ENCODE data around the gene CA12.

The CA12 gene

DNA sequence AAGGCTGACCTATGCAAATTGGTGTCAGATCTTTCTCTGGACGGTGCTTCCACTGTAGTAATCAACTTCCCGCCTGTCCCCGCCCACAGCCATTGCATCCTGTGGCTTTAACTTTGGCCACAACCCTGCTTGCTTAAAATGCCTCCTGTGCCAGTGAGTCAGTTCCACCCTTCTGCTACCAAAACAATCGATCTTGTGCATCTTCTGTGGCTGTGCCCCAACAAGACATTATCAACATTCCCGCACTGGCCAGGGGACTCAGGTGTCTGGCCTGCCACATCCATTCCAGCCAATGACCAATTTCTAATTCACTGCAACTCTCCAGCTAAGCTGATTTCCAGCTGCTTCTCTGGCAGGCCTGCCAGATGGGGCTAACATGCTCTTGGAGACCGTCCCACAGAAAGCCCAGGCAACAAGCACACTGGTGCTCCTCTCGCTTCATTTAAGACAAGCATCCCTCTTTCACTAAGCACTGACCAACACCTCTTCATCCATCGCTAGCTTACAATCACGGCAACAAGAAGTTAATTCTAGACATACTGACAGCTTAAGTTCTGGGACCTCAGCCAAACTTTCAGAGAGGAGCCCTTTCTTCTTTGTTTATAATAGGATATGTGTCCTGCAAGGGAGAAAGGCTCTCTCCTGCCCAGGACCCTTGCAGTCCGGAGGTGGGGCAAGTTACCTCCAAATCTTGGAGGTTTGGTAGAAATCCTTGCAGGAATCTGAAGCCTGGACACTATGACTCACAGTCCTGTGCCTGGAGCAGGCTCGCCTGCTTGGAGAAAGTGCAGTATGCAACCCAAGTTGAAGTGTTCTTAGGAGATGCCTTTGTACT is 6.7 kb downstream of the CA12 start:
- DNase-seq (ENCODE audit: low spot score): no peak

DNA sequence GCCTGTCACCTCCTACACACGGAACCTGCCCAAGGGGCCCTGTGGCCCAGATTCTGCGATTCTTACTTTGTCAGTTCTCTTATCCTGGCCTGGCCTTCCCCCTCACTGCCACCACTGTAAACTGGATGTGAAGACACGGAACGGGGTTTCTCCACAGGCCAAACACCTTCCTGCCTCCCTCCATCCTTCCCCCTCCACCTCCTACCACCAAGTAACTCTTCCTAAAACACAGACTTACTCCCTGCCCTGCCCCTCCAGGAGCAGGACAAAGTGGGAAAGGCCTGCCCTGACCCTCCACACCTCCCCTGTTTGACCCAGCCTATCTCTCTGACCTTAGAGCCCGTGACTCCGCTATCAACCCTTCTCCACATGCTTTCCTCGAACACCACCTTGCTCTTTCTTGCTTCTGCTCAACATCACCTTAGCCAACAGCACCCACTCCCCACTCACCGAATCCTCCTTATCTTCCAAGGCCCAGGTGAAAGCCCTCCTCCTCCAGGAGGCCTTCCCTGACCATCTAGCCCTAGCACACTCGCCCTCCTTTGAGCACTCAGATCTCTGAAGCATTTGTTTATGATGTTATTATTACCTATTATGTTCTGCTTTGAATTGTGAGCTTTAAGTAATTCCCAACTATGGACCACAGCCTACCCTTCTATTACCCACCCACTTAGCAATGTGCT is 7.6 kb downstream of the CA12 start:
- DNase-seq (ENCODE audit: low spot score): no peak

DNA sequence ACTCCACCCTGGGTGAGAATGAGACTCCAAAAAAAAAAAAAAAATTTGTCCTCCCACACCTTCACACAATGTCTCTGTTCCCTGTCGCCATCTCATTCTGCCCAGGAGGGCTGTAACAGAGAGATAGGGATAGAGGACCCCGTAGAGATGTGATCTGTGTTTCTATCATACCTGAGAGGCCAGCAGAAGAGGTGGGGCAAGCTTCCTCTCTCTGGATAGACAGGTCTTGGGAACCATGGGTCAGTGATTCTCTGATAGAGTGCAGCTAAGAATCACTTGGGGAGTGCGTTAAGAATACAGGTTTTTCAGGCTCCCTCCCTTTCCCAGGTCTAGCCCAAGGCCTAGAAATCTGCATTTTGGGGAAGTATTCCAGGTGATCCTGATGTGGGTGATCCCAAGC is 8.3 kb downstream of the CA12 start:
- DNase-seq (ENCODE audit: low spot score): no peak

DNA sequence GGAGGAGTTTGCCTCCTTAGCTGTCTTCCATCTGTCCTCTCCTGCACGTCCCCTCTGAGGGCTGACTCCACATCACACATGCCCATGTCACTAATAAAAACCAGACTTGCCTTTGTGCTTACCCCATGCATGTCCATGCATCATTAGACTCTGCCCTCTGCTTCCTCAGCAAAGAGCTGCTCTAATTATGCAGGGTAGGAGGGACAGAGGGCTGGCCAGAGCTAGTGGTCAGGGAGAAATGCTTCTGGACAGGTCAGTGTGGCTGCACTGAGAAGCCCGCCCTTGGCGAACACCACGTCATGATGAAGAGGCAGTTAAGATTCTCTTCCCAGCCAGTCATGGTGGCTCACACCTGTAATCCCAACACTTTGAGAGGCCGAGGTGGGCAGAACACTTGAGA is 8.9 kb downstream of the CA12 start:
- DNase-seq (ENCODE audit: low spot score): no peak

DNA sequence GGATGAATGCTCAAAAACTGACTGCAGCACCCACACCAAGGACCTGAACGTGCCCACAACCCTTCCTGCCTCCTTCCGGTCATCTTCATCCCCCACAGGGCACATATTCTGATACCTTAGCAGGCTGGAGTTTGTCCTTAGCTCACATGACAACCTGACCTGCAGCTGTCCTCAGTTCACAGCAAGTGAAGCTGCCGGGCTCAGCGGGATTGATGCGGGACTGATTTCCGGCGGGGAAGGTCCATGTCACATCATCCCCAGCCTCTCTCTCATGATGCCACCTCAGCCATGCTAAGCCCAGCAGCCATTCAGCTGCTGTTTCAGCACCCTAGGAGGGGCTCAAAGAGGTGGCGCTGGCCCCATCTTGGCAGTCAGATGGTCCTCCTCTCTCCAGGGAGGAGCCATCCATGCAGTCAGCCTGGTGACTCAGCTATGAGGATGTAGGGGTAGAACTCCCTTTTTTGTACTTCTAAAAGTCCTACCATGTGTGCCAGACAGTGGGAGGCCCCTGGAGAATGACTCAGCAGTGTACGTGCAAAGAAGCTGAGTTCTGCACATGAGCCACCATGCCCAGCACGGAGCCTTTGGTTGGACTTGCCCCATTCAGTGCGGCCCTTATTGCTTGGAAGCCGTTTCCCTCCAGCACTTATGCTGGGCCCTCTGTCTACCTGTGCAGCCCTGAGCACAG is 9.5 kb downstream of the CA12 start:
- no peak for DNase-seq (ENCODE audit: low spot score)

DNA sequence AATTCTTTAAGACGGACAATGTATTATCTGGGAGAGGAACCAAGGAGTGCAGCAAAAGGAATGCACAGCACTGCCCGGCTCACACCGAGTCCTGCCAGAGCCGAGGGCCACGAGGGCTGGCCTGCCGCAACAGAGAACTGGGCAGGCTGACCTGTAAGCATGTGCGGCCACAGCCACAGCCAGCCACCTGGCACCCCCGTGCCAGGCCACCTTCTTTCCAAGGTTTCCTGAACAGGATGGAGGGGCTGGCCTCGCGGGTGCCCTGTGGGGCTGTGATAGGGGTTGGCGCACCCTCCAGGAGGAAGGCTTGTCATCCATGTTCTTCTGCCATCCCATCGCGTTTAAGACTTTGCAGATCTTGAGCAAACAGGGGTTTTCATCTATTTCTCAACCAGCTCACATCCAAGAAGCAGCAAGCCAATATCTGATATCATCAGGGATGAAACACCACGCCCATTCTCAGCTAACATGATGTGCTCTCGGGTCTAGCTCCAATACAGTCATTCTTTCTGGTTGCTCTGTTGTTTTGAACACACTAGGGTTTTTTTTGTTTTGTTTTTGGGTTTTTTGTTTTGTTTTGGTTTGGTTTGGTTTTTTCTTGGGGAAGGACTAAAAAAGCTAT is 10.2 kb downstream of the CA12 start:
- DNase-seq (ENCODE audit: low spot score): no peak

DNA sequence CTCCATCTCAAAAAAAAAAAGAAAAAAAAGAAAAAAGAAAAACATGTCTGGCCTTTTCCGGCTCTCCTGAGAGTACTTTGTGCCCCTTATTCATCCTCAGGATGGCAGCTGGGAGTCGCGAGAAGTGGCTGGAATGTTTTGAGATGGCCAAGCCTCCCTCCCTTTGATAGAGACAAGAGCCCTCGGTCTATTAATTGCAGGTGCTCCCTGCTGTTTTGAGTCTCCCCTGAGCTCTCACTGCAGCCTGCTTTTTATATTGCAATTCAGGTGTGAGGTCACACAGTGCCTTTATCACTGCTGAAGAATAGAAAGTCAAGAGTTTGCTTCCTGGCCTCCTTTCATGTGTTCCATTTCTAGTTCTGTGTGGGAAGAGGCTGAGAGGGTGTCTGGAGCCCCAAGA is 10.9 kb downstream of the CA12 start:
- DNase-seq (ENCODE audit: low spot score): no peak

DNA sequence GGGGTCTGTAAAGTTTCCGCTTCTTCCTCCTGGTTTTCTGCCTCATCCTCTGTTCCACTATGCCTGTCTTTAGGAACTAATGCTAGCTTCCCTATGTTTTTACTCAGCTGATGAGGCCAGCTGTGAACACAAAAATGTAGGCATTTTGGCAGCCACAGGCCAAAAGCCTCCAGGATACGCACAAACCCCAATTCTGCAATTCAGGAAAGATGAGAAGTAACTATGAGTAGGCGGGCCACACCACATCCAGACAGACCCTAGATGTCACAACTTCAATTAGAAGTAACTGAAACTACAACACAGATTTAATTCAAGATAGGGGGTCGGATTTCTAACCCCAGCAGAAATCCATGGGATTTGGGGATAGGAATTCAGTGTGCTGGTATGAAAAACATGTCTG is 11.9 kb downstream of the CA12 start:
- no peak for DNase-seq (ENCODE audit: low spot score)

DNA sequence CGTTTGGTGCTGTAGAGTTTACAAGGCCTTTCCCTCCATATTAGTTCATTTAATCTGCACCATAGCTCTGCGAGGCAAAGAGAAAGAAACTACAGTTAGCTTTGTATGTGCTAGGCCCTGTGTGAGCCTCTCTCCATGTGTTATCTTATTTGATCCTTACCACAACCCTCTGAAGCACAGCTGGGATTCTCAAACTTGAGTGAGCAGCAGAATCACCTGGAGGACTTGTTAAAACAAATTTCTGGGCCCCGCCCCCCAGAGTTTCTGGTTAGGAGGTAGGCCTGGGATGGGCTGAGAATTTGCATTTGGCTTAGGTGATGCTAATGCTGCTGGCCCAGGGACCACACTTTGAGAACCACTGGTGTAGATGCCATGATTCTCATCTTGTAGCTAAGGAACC is 12.3 kb downstream of the CA12 start:
- no peak for DNase-seq (ENCODE audit: low spot score)

DNA sequence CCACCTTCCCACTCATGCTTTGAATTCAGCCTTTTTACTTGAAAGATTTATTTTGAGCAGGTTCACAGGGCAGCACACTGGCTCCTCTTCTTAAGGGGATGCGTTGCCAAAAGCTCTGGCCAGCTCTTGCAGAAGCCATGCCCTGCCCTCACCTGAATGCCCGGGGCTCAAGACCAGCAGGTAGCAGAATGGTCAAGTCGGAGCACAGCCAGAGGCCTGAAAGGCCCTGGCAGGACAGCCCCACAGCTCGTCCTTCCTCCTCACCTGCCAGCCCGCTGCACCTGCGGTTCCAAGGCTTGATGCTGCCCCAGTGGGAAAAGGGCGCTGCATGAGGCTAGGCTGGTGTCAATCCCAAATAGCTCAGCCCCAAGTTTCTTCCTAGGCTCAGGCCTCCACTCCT is 13.1 kb downstream of the CA12 start:
- no peak for DNase-seq (ENCODE audit: low spot score)

DNA sequence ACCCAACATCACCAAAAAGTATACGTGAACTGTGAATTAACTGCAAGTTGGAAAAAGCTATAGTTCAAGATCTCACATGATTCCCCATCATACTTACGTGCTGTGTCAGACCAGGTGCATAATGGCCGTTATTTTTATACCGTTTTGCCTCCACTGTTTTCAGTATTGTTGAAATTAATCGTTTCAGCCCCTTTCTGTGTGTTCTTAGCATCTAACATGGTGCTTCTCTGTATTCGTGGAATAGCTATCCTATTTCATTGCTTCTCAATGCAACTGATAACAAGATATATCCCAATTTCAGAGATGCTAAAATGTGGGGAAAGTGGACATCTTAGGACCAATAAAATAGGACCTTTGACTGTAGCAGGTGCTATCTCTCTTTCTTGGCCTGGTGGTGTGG is 13.7 kb downstream of the CA12 start:
- no peak for DNase-seq (ENCODE audit: low spot score)

DNA sequence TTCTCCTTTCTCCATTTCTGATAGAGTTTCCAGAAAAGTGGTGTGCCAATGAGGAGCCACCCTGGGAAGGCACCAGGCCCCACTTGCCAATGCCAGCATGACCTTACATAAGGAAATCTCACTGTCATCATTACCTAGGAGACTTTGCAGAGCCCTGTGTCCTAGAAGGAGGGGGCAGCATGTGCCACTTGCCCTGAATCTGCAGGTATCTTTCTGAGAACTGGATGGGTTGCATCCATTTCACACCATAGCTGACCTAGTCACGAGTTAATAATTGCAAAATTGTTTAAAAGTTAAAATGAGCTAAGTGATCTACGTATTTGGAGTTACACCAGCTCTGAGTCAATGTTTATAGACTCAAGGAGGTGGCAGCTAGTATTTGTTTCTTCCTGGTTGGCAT is 14.3 kb downstream of the CA12 start:
- no peak for DNase-seq (ENCODE audit: low spot score)

DNA sequence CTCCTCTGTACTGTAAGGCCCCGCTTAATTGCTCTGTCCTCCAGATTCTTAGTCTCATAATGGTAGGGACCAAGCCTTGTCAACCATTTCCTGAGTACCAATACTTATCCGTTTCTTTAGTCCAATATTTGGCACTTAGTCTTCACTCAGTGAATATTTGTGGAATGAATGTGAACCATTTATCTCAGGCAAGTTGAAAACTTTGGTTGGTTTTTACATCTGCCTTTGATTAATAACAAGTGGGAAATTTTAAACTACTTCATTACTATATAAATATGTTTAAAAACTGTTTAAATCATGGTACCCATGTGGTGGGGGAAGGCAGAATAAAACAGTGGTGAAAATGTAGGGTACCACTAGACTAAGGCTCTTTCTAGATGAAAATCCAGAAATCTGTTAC is 15.2 kb downstream of the CA12 start:
- DNase-seq (ENCODE audit: low spot score): no peak

DNA sequence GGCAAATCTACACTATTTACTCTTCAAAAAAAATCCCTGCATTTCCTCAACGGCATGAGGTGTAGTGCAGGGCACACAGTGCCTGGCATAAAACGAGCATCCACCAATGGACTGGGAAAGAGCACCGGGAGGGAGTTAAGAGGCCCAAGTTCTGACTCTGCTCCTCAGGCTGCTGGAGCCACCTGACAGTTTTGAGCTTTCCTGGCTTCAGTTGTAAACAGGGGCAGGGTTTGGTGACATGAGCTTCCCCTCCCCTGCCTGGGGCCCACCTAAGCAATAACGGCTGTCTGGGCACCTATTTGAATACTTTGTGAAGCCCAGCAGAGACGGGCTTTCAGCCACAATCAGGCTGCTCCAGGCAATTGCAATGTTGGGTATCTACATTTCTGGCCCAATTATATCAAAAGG is 16.4 kb downstream of the CA12 start:
- no peak for DNase-seq (ENCODE audit: low spot score)

DNA sequence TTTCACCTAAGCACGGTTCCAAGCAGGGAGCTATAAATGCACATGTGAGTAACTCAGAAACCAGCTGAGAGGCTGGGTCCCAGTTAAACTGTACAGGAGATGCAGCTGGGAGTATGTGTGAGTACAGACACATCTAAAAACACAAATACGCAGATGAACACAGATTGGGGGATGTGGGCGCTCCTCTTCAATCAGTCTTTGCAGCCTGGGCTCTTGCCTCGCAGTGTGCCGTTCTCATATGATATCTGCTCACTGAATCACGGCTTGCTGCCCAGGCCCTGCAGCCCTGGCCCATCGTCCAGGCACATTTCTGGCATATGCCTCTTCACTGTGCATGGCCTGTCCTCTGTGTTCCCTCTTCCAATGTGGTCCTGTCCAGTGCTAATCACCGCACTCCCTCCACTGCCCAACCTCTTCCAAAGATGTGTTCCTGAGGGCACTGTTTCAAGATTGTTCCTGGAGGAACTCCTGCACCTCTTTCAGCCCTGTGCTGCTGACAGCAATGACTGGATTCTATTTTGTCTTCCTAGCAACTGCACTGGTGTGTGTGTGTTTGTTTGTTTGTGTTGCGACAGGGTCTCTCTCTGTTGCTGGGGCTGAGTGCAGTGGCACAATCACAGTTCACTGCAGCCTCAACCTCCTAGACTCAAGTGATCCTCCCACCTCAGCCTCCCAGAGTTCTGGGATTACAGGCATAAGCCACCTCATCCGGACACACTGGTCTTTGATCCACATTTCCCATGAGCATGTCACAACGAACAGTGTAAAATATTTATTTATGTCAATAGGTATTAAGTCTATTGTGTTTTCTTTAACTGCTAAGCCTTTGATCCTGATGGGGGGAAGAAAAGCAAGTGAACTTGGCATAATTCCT is 17.0 kb downstream of the CA12 start:
- no peak for DNase-seq (ENCODE audit: low spot score)

DNA sequence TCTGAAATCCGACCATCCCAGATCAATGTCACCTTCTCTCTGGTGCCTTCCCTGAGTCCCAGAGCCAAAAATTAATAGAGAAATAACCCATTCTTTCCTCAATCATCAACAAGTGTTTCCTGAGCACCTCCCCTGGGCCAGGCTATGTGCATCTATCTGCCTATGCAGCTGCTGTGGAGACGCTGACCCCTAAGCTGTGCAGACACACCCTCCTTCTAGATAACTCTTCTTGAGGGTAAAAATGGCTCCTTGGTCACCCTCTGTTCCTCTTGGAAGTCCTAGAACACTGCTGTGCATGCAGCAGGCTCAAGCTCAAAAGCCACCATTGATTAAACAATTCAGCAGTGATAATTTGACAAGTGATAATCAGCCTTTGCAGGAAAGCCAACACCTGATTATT is 18.4 kb downstream of the CA12 start:
- no peak for DNase-seq (ENCODE audit: low spot score)

DNA sequence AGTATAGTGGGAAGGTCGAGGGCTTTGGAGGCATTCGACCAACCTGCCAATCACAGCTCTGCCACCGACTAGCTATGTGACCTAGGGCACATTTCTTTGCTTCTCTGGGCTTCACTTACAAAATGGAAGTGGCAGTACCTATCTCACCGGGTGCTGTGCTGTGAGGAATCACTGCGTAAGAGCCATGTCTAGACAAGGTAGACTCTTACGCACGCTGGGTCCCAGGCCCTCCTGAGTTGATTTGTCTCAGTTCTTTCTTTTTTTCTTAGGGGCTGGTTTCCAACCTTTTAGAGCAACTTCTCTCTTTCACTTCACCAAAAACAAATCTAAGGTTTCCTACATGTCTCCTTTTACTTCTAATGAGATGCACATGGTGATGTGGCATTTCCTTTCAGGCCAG is 18.8 kb downstream of the CA12 start:
- DNase-seq (ENCODE audit: low spot score): no peak

DNA sequence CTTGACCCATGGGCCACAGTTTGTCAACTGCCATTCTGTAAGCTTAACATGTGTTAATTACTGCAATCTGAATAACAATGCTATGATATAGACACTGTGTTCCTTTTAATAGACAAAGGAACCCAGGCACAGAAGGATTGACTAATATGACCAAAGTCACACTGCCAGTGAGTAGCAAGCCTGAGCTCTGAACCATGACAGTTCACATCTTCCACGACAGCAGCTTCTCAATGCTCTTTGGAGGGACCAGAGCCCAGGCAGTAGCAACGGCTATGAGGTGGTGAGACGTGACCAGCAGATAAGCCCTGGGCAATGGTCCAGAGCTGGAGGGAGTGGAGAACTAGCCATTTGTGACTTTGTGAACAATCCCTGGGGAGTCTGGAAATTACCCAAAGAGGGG is 19.4 kb downstream of the CA12 start:
- DNase-seq (ENCODE audit: low spot score): no peak

DNA sequence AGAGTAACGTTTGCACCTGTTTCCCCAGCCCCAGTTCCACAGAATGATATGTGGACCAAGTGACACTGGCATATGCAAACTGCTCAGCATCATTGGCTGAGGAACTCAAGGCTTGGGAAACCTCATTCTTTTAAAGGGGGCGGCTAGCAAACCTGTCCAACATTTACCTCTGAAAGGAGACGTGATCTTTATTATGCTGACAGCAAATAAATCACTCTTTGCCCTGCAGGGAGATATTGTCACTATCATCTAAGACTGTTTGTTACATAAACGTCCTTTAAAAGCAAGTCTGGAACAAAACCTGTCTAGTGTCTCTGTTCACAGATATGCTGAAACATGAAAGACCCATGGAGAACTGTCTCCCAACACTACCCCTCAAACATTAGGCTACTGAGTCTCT is 21.5 kb downstream of the CA12 start:
- DNase-seq (ENCODE audit: low spot score): no peak

DNA sequence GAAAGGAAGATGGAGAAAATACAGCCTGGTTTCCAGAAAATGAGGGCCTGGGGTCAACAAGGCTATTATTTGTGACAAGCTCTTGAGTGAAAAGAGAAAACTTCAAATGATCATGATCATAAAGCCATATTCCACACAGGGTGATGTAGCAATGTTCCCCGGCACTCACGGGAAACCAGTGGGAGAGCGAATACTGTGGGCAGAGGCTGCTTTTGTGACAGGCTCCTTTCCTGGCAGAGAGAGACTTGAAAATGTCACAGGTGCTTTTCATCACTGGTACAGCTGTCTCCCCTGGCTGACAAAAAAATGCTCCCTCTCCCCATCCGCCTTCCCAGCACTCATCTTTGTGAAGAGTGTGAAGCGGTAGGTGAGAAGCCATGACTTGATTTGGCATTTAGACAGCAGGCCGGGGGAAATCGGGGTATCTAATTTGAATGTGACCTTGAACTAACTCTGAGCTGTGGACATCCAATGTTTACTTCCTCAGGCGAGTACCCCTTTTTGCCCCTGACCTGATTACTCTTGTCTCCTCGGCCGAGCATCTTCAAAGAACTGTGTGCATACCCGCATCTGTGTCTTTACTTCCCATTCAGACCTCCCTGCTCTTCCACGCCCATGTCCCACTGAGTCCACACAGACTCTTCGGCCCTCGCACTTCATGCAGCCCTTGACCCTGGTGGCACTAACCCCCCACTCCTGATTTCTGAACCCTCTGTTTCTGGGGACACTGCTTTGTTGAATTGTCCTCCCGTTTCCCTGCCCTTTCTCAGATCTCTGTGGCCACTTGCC is 23.2 kb downstream of the CA12 start:
- DNase-seq (ENCODE audit: low spot score): no peak

DNA sequence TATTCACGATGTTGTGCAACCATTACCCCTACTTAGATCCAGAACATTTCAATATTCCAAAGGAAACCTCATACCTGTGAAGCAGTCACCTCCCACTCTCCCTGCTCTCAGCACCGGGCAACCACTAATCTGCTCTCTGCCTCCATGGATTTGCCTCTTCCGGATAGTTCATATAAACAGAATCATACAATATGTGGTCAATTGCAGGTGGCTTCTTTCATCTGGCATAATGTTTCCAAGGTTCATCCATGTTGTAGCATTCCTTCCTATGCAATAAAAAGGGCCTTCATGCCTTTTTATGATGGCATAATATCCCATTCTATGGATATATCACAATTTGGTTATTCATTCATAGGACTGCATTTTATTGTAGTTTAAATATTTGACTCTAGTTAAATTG is 23.9 kb downstream of the CA12 start:
- no peak for DNase-seq (ENCODE audit: low spot score)
